KMS-11 (cell line): ENCODE results near the gene BRD2.

Experiments
- H2AFZ ChIP-seq: fragments of 200-600 bp; sonication (generic); 2 replicates; pipeline ENCODE4 v1.6.1; 2016; ENCODE audit warnings: antibody characterized with exemption, mixed run types, low read depth
- H3K27ac ChIP-seq: fragments of 200-600 bp; sonication (generic); 2 replicates; pipeline ENCODE4 v1.6.1; 2016; ENCODE audit warnings: mild to moderate bottlenecking, mixed run types
- H3K27me3 ChIP-seq: fragments of 200-600 bp; sonication (generic); 2 replicates; pipeline ENCODE4 v1.6.1; 2017; ENCODE audit warnings: mild to moderate bottlenecking, low read depth, mixed run types, moderate library complexity; ENCODE audit not compliant: insufficient read depth
- H3K36me3 ChIP-seq: fragments of 200-600 bp; sonication (generic); 2 replicates; pipeline ENCODE4 v1.6.1; 2017; ENCODE audit warnings: mild to moderate bottlenecking, mixed run types; ENCODE audit not compliant: insufficient read depth
- H3K4me1 ChIP-seq: fragments of 200-600 bp; sonication (generic); 2 replicates; pipeline ENCODE4 v1.6.1; 2016; ENCODE audit warnings: mild to moderate bottlenecking, low read depth, mixed run types; ENCODE audit not compliant: poor library complexity, severe bottlenecking
- H3K4me2 ChIP-seq: fragments of 200-600 bp; sonication (generic); 2 replicates; pipeline ENCODE4 v1.7.0; 2016; ENCODE audit warnings: mild to moderate bottlenecking, mixed run types
- H3K4me3 ChIP-seq: fragments of 200-600 bp; sonication (generic); IDR thresholded peaks from 2 replicates; pipeline ENCODE4 v1.6.1; 2017; ENCODE audit warnings: low read depth, low read length, mixed read lengths; ENCODE audit not compliant: insufficient read depth
- H3K79me2 ChIP-seq: fragments of 200-600 bp; sonication (generic); 2 replicates; pipeline ENCODE4 v1.6.1; 2016; ENCODE audit warnings: low read depth, mixed run types; ENCODE audit not compliant: insufficient read depth
- H3K9ac ChIP-seq: fragments of 200-600 bp; sonication (generic); 2 replicates; pipeline ENCODE4 v1.6.1; 2016; ENCODE audit warnings: mild to moderate bottlenecking, mixed run types
- H4K20me1 ChIP-seq: fragments of 200-600 bp; sonication (generic); 2 replicates; pipeline ENCODE4 v1.6.1; 2016; ENCODE audit warnings: mild to moderate bottlenecking, mixed run types; ENCODE audit not compliant: insufficient read depth
- TF ChIP-seq, protein P1 (sequence below): fragments of 200-600 bp; sonication (generic); conservative IDR thresholded peaks from 2 replicates; pipeline ENCODE4 v1.6.1; 2017; ENCODE audit warnings: low read depth, mild to moderate bottlenecking, antibody characterized with exemption, low read length, moderate library complexity, mixed read lengths

BRD2 gene

GRCh38 chr6:33001685-33002084 is 33.3 kb downstream of the BRD2 start:
- H3K9ac ChIP-seq, result no peak overlapping the region
- no peaks in the 10 kb centered on the region for H4K20me1 ChIP-seq
- TF ChIP-seq, protein P1, sequence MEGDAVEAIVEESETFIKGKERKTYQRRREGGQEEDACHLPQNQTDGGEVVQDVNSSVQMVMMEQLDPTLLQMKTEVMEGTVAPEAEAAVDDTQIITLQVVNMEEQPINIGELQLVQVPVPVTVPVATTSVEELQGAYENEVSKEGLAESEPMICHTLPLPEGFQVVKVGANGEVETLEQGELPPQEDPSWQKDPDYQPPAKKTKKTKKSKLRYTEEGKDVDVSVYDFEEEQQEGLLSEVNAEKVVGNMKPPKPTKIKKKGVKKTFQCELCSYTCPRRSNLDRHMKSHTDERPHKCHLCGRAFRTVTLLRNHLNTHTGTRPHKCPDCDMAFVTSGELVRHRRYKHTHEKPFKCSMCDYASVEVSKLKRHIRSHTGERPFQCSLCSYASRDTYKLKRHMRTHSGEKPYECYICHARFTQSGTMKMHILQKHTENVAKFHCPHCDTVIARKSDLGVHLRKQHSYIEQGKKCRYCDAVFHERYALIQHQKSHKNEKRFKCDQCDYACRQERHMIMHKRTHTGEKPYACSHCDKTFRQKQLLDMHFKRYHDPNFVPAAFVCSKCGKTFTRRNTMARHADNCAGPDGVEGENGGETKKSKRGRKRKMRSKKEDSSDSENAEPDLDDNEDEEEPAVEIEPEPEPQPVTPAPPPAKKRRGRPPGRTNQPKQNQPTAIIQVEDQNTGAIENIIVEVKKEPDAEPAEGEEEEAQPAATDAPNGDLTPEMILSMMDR, result no peak
- H3K36me3 ChIP-seq, result no peaks in the 10 kb centered on the region
- H2AFZ ChIP-seq, result no peak overlapping the region
- no peak overlapping the region for H3K4me2 ChIP-seq
- H3K27ac ChIP-seq, result no peak overlapping the region
- H3K79me2 ChIP-seq, result no peaks in the 10 kb centered on the region
- no peak overlapping the region for H3K4me3 ChIP-seq
- no peaks in the 10 kb centered on the region for H3K27me3 ChIP-seq
- H3K4me1 ChIP-seq, result no peaks in the 10 kb centered on the region

DNA sequence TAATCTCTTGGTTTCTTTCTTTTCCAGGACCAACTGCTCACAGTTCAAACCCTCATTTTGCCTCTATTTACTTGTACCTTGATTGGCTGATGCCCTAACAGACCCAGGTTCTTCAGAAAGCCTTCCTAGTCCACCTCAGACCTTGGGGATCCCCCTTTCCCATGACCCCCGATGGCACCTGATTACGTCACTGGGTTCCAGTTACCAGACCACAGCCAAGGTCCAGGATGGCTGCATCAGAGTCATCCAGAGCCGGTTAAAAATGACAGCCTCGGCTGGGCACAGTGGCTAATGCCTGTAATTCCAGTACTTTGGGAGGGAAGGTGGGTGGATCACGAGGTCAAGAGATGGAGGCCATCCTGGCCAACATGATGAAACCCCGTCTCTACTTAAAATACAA is 36.5 kb downstream of the BRD2 start:
- TF ChIP-seq, protein P1, result no peak
- Histone ChIP-seq H3K27ac (no peak overlapping the region), H3K4me3 (no peak overlapping the region), H3K27me3 (no peaks in the 10 kb centered on the region), H3K79me2 (no peaks in the 10 kb centered on the region), H3K4me1 (no peaks in the 10 kb centered on the region), H4K20me1 (no peaks in the 10 kb centered on the region), H2AFZ (no peak overlapping the region), H3K4me2 (no peak overlapping the region), H3K36me3 (no peaks in the 10 kb centered on the region), H3K9ac (no peak overlapping the region)

GRCh38 chr6:33007831-33008400 is 39.5 kb downstream of the BRD2 start:
- Histone ChIP-seq H2AFZ (no peak overlapping the region), H3K27me3 (no peaks in the 10 kb centered on the region), H3K27ac (no peak overlapping the region), H3K4me1 (no peaks in the 10 kb centered on the region), H3K36me3 (no peaks in the 10 kb centered on the region), H3K9ac (no peak overlapping the region), H3K79me2 (no peaks in the 10 kb centered on the region), H3K4me2 (no peak overlapping the region), H4K20me1 (no peaks in the 10 kb centered on the region), H3K4me3 (no peak overlapping the region)
- TF ChIP-seq, protein P1, result no peak

DNA sequence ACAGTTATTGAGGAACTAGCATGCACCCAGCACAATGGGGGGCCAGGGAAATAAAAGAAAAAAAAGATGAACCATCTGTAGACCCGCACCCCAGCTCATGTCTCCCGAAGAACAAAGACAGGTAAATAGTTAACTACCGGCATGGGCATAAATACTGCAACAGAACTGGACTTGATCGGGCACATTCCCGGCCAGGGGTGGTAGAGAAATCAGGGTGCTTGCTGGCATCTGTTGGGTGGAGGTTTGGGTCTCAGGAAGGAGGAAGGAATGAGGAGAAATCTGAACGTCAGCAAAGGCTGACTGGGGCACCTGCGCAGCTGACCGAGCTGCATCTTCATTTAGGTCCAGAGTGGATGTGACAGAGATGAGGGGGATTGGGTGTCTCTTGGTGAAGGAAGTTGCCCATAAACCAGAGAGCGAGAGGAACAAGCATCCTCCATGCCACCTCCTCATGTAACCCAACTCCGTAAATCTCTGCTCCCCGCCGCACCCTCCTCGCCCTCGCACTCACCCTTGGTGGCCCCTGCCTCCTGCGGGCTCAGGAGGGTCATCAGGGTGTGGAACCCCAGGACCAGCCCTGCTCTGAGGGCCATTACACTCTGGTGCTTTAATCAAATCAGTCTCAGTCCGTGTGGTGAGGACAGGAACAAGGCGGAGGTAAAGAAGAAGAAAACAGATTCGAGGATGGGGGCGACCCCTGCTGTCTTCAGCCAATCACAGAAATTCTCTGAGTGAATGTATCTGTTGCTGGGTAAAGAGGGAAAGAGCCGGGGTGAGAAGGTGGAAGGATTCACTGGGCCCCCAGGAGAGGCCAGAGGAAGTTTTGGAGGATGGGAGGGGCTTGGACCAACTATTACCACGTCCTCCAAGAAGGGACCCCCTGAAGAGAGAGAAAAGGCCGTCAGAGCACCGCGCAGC is 40.8 kb downstream of the BRD2 start, which contains the start of gene HLA-DOA:
Gene HLA-DOA (minus strand): TSS at position 648 of the 918 bp plus-strand sequence.
- Histone ChIP-seq H3K4me3 (no peak within 1 kb of the TSS), H3K36me3 (no peaks in the 10 kb centered on the region), H3K4me2 (no peak within 1 kb of the TSS), H3K4me1 (no peaks in the 10 kb centered on the region), H4K20me1 (no peaks in the 10 kb centered on the region), H3K79me2 (no peaks in the 10 kb centered on the region), H3K27me3 (no peaks in the 10 kb centered on the region), H2AFZ (no peak within 1 kb of the TSS), H3K9ac (no peak within 1 kb of the TSS), H3K27ac (no peak within 1 kb of the TSS)
- TF ChIP-seq, protein P1, result no peak
